CD4-positive, alpha-beta T cell (primary cell): Measurements from ENCODE around the gene DROSHA. TPM values are rescaled to one million over a fixed set of nuclear protein-coding genes. Genes with fewer than 3 reads are reported as not detected.

Experiments used
- ATAC-seq: fragments of 200-7000 bp; cut with Tn5 transposase; one replicate; pipeline ENCODE4 v1.10.0; 2022; ENCODE audit warnings: mild to moderate bottlenecking; ENCODE audit not compliant: poor library complexity
- CTCF ChIA-PET: fragments of 350-600 bp; sonication (Branson Sonifier 250); formaldehyde crosslinking; loops from one replicate; lab custom pipeline; 2021; ENCODE audit warnings: antibody characterized with exemption, inconsistent platforms; lab: Charles Lee
- POLR2A ChIA-PET: fragments of 350-600 bp; sonication (Branson Sonifier 250); formaldehyde crosslinking; loops from one replicate; lab custom pipeline; 2021; ENCODE audit warnings: antibody characterized with exemption, inconsistent platforms; lab: Charles Lee
- DNase-seq, 14 experiments: peaks; one replicate each; pipeline ENCODE4 v3.0.0-alpha.2; 2013 to 2020; ENCODE audit warnings: mixed read lengths in 2 of 14
- H3K27ac ChIP-seq, 2 donors: one replicate each; pipeline versions ENCODE4 v1.5.1 to v1.7.0; 2013; ENCODE audit warnings: low read length in 2 of 2, low read depth in 1 of 2, mild to moderate bottlenecking in 1 of 2
- H3K27me3 ChIP-seq, 2 experiments: 1 replicate in 1 of 2; 2 replicates in 1 of 2; pipeline versions ENCODE4 v1.6.1 to v1.7.0; 2013; ENCODE audit warnings: low read length in 2 of 2, control low read depth in 1 of 2, mild to moderate bottlenecking in 1 of 2, moderate library complexity in 1 of 2; ENCODE audit not compliant: insufficient read depth in 2 of 2, control insufficient read depth in 1 of 2
- H3K36me3 ChIP-seq: one replicate; pipeline ENCODE4 v1.6.1; 2013; ENCODE audit warnings: low read length, control low read depth; ENCODE audit not compliant: insufficient read depth
- H3K4me1 ChIP-seq: one replicate; pipeline ENCODE4 v1.6.1; 2013; ENCODE audit warnings: low read length, control low read depth; ENCODE audit not compliant: insufficient read depth
- H3K4me3 ChIP-seq: one replicate; pipeline ENCODE4 v1.5.1; 2013; ENCODE audit warnings: mild to moderate bottlenecking, low read length, moderate library complexity
- H3K9me3 ChIP-seq, 2 experiments: 1 replicate in 1 of 2; 2 replicates in 1 of 2; pipeline versions ENCODE4 v1.6.1 to v1.7.0; 2013; ENCODE audit warnings: low read length in 2 of 2, mild to moderate bottlenecking in 2 of 2, control low read depth in 1 of 2, moderate library complexity in 1 of 2; ENCODE audit not compliant: control insufficient read depth in 1 of 2, insufficient read depth in 1 of 2
- H3K27ac Mint-ChIP-seq: one replicate; pipeline ENCODE4 v1.8.0; 2020; ENCODE audit warnings: mixed read lengths
- H3K27me3 Mint-ChIP-seq: one replicate; pipeline ENCODE4 v1.8.0; 2021; ENCODE audit warnings: mixed read lengths
- H3K36me3 Mint-ChIP-seq: one replicate; pipeline ENCODE4 v1.8.0; 2021; ENCODE audit warnings: low read depth, mixed read lengths
- H3K4me1 Mint-ChIP-seq: one replicate; pipeline ENCODE4 v1.8.0; 2021; ENCODE audit warnings: low read depth, mixed read lengths
- H3K4me3 Mint-ChIP-seq: one replicate; pipeline ENCODE4 v1.8.0; 2020; ENCODE audit warnings: mild to moderate bottlenecking, mixed read lengths
- H3K9me3 Mint-ChIP-seq: one replicate; pipeline ENCODE4 v1.8.0; 2020; ENCODE audit warnings: mixed read lengths
- CTCF ChIP-seq: fragments of 200-600 bp; IDR thresholded peaks from one replicate; pipeline ENCODE4 v1.8.0; 2022; ENCODE audit warnings: antibody characterized with exemption, mild to moderate bottlenecking
- intact Hi-C, 2 experiments: fragments of 100-400 bp; cut with DNase I in 1 of 2; cut with micrococcal nuclease in 1 of 2; formaldehyde crosslinking; loops; one replicate each; pipeline versions ENCODE4 v1.15.1 to v1.9.0; 2023 to 2025; cut with DNase I, micrococcal nuclease
- total RNA-seq, 174 experiments: library from RNA in 2 of 174; stranded (reverse) in 2 of 174; gene quantifications; one replicate each; pipeline ENCODE4 v1.2.3 and lab custom pipeline; 2021 to 2026

DROSHA gene
- total RNA-seq, 2 experiments from 2014 or later, result 28.8 to 38.1 TPM

- Mint-ChIP-seq H3K27ac (no peak overlapping the region), H3K4me3 (no peak overlapping the region), H3K4me1 (no peaks in the 10 kb centered on the region), H3K36me3 (peaks cover 95% of the 10 kb centered on the region), H3K9me3 (peaks cover 19% of the 10 kb centered on the region), H3K27me3 (no peaks in the 10 kb centered on the region)
- H3K36me3 ChIP-seq, result peaks cover 38% of the 10 kb centered on the region
- no peaks in the 10 kb centered on the region for H3K4me1 ChIP-seq
- ATAC-seq (no peak), DNase-seq (no peak)
- ChIA-PET POLR2A (no interaction called here), CTCF (no interaction called here)
- H3K9me3 ChIP-seq, result peaks cover 8 to 9% of the 10 kb centered on the region in 2 experiments
- intact Hi-C loops, result no loop called here
- H3K4me3 ChIP-seq, result no peak overlapping the region
- no peak for TF ChIP-seq CTCF
- no peaks in the 10 kb centered on the region for H3K27me3 ChIP-seq
- H3K27ac ChIP-seq, result no peak overlapping the region
Observed at GRCh38 chr5:31455172-31455571, 76.7 kb downstream of the DROSHA start.

GRCh38 chr5:31453522-31453921 lies 78.4 kb downstream of the DROSHA start:
- peaks cover 8 to 9% of the 10 kb centered on the region in 2 experiments for H3K9me3 ChIP-seq
- peaks cover 39% of the 10 kb centered on the region for H3K36me3 ChIP-seq
- H3K4me1 Mint-ChIP-seq, result no peaks in the 10 kb centered on the region
- DNase-seq, result no peak
- H3K27me3 Mint-ChIP-seq, result no peaks in the 10 kb centered on the region
- H3K27ac ChIP-seq, result no peak overlapping the region
- H3K4me3 ChIP-seq, result no peak overlapping the region
- no peaks in the 10 kb centered on the region for H3K4me1 ChIP-seq
- H3K4me3 Mint-ChIP-seq, result no peak overlapping the region
- ChIA-PET POLR2A (no interaction called here), CTCF (no interaction called here)
- H3K9me3 Mint-ChIP-seq, result peaks cover 15% of the 10 kb centered on the region
- H3K27me3 ChIP-seq, result no peaks in the 10 kb centered on the region
- peaks cover 95% of the 10 kb centered on the region for H3K36me3 Mint-ChIP-seq
- intact Hi-C loops, result no loop called here
- no peak for TF ChIP-seq CTCF
- ATAC-seq, result no peak
- no peak overlapping the region for H3K27ac Mint-ChIP-seq

- Histone ChIP-seq H3K27ac (no peak overlapping the region), H3K36me3 (peaks cover 46% of the 10 kb centered on the region), H3K27me3 (no peaks in the 10 kb centered on the region), H3K9me3 (peaks cover 8 to 9% of the 10 kb centered on the region in 2 experiments), H3K4me1 (no peaks in the 10 kb centered on the region), H3K4me3 (no peak overlapping the region)
- TF ChIP-seq CTCF, result no peak
- Mint-ChIP-seq H3K36me3 (peaks cover 95% of the 10 kb centered on the region), H3K27me3 (no peaks in the 10 kb centered on the region), H3K9me3 (peaks cover 12% of the 10 kb centered on the region), H3K27ac (no peak overlapping the region), H3K4me1 (no peaks in the 10 kb centered on the region), H3K4me3 (no peak overlapping the region)
- DNase-seq (no peak), ATAC-seq (no peak)
- CTCF ChIA-PET, result no interaction called here
- intact Hi-C loops, result no loop called here
- POLR2A ChIA-PET, result no interaction called here
Observed at GRCh38 chr5:31452314-31452713, 79.6 kb downstream of the DROSHA start.
